Neural progenitor cell (in vitro differentiated cells): Measurements from ENCODE around the gene C1QTNF1.

Experiments used
- CTCF ChIP-seq: fragments of 200-600 bp; sonication (generic); IDR thresholded peaks from 2 replicates; pipeline ENCODE4 v1.5.1; 2017; ENCODE audit warnings: antibody characterized with exemption, mild to moderate bottlenecking
- EZH2 ChIP-seq: fragments of 200-600 bp; sonication (generic); IDR thresholded peaks from 2 replicates; pipeline ENCODE4 v1.6.1; 2017; ENCODE audit warnings: antibody characterized with exemption, mild to moderate bottlenecking, moderate library complexity
- EZH2phosphoT487 ChIP-seq: fragments of 200-600 bp; sonication (generic); IDR thresholded peaks from 2 replicates; pipeline ENCODE4 v1.6.1; 2017; ENCODE audit warnings: antibody characterized with exemption

GRCh38 chr17:79096477-79096876 lies 72.5 kb downstream of the C1QTNF1 start:
- no peak for TF ChIP-seq CTCF
- no peak for TF ChIP-seq EZH2
- no peak for TF ChIP-seq EZH2phosphoT487
